ENCODE data around the gene GALNTL6. TPM values are rescaled to one million over a fixed set of nuclear protein-coding genes. Genes with fewer than 3 reads are reported as not detected.

GALNTL6 gene
- total RNA-seq, 1 experiment from 2014 or later, result not detected

DNA sequence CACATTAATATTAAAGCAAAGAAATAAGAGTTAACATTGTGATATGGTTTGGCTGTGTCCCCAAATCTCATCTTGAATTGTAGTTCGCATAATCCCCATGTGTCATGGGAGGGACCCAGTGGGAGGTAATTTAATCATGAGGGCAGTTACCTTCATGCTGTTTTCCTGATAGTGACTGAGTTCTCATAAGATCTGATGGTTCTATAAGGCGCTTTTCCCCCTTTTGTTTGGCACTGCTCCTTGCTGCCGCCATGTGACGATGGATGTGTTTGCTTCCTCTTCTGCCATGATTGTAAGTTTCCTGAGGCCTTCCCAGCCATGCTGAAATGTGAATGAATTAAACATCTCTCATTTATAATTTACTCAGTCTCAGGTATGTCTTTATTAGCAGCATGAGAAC lies 1201.6 kb downstream of the GALNTL6 start:
- Histone ChIP-seq H3K79me2 (ENCODE audit: low read depth) (no peaks in the 10 kb centered on the region), H3K27ac (no peak overlapping the region), H4K20me1 (ENCODE audit: insufficient read depth) (no peaks in the 10 kb centered on the region), H3K27me3 (ENCODE audit: insufficient read depth, low read depth) (no peaks in the 10 kb centered on the region), H3K4me1 (replicated peaks; ENCODE audit: insufficient read depth) (peaks cover 11% of the 10 kb centered on the region), H3K9me2 (ENCODE audit: insufficient read depth) (no peaks in the 10 kb centered on the region), H3F3A (ENCODE audit: insufficient read depth, low read depth) (no peaks in the 10 kb centered on the region), H3K4me2 (no peak overlapping the region), H3K36me3 (ENCODE audit: low read depth) (no peaks in the 10 kb centered on the region), H3K4me3 (no peak overlapping the region), H3K9me3 (ENCODE audit: insufficient read depth, low read depth) (no peaks in the 10 kb centered on the region), H2AFZ (no peak overlapping the region)
- TF ChIP-seq, protein P1, sequence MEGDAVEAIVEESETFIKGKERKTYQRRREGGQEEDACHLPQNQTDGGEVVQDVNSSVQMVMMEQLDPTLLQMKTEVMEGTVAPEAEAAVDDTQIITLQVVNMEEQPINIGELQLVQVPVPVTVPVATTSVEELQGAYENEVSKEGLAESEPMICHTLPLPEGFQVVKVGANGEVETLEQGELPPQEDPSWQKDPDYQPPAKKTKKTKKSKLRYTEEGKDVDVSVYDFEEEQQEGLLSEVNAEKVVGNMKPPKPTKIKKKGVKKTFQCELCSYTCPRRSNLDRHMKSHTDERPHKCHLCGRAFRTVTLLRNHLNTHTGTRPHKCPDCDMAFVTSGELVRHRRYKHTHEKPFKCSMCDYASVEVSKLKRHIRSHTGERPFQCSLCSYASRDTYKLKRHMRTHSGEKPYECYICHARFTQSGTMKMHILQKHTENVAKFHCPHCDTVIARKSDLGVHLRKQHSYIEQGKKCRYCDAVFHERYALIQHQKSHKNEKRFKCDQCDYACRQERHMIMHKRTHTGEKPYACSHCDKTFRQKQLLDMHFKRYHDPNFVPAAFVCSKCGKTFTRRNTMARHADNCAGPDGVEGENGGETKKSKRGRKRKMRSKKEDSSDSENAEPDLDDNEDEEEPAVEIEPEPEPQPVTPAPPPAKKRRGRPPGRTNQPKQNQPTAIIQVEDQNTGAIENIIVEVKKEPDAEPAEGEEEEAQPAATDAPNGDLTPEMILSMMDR (conservative IDR thresholded peaks at IDR 0.05), result no peak
- no TSS peak for BruUV-seq (replicated peaks)
- DNase-seq, result no peak
- CTCF ChIA-PET, result interaction anchor here (2.1 kb wide), 1 partner anchor 286 kb away, joined by 27 read pairs; no protein-coding TSS in a partner anchor
- intact Hi-C loops (cut with micrococcal nuclease; ENCODE audit: unreplicated experiment), result loop anchor here (5.0 kb wide), 2 partner anchors 152 to 302 kb away; partner anchors contain the start of gene GALNT7
- POLR2A ChIA-PET (ENCODE audit: unreplicated experiment), result no interaction called here

- POLR2A ChIA-PET (ENCODE audit: unreplicated experiment), result no interaction called here
- Histone ChIP-seq H3K4me2 (no peak overlapping the region), H2AFZ (no peak overlapping the region), H3K27me3 (ENCODE audit: insufficient read depth, low read depth) (no peaks in the 10 kb centered on the region), H3K4me3 (no peak overlapping the region), H3K9me3 (ENCODE audit: insufficient read depth, low read depth) (no peaks in the 10 kb centered on the region), H3K36me3 (ENCODE audit: low read depth) (no peaks in the 10 kb centered on the region), H3K79me2 (ENCODE audit: low read depth) (no peaks in the 10 kb centered on the region), H3F3A (ENCODE audit: insufficient read depth, low read depth) (no peaks in the 10 kb centered on the region), H3K9me2 (ENCODE audit: insufficient read depth) (no peaks in the 10 kb centered on the region), H3K27ac (no peak overlapping the region), H3K4me1 (replicated peaks; ENCODE audit: insufficient read depth) (peaks cover 11% of the 10 kb centered on the region), H4K20me1 (ENCODE audit: insufficient read depth) (no peaks in the 10 kb centered on the region)
- CTCF ChIA-PET, result no interaction called here
- no peak for DNase-seq
- TF ChIP-seq, protein P1 (conservative IDR thresholded peaks at IDR 0.05), result no peak
- no peak for TF ChIP-seq EZH2 (IDR thresholded peaks at IDR 0.05; ENCODE audit: low read depth)
- BruUV-seq (replicated peaks), result no TSS peak
- intact Hi-C loops (cut with micrococcal nuclease; ENCODE audit: unreplicated experiment), result no loop called here
Observed at GRCh38 chr4:173017802-173018201, 1204.6 kb downstream of the GALNTL6 start.

- POLR2A ChIA-PET (ENCODE audit: unreplicated experiment), result no interaction called here
- H3K4me1 ChIP-seq (replicated peaks; ENCODE audit: insufficient read depth), result peaks cover 11% of the 10 kb centered on the region
- no peaks in the 10 kb centered on the region for H3K79me2 ChIP-seq (ENCODE audit: low read depth)
- no peak overlapping the region for H2AFZ ChIP-seq
- H4K20me1 ChIP-seq (ENCODE audit: insufficient read depth), result no peaks in the 10 kb centered on the region
- TF ChIP-seq EZH2 (IDR thresholded peaks at IDR 0.05; ENCODE audit: low read depth), result no peak
- TF ChIP-seq, protein P1 (conservative IDR thresholded peaks at IDR 0.05), result no peak
- no peaks in the 10 kb centered on the region for H3K9me3 ChIP-seq (ENCODE audit: insufficient read depth, low read depth)
- intact Hi-C loops (cut with micrococcal nuclease; ENCODE audit: unreplicated experiment), result no loop called here
- H3F3A ChIP-seq (ENCODE audit: insufficient read depth, low read depth), result no peaks in the 10 kb centered on the region
- no peaks in the 10 kb centered on the region for H3K27me3 ChIP-seq (ENCODE audit: insufficient read depth, low read depth)
- H3K9me2 ChIP-seq (ENCODE audit: insufficient read depth), result no peaks in the 10 kb centered on the region
- CTCF ChIA-PET, result no interaction called here
- no peak overlapping the region for H3K4me2 ChIP-seq
- no peak overlapping the region for H3K27ac ChIP-seq
- no peaks in the 10 kb centered on the region for H3K36me3 ChIP-seq (ENCODE audit: low read depth)
- H3K4me3 ChIP-seq, result no peak overlapping the region
- BruUV-seq (replicated peaks), result no TSS peak
- no peak for DNase-seq
Observed at GRCh38 chr4:173018446-173018845, 1205.2 kb downstream of the GALNTL6 start.
